ENCODE results near the gene TSPAN18.

DNA sequence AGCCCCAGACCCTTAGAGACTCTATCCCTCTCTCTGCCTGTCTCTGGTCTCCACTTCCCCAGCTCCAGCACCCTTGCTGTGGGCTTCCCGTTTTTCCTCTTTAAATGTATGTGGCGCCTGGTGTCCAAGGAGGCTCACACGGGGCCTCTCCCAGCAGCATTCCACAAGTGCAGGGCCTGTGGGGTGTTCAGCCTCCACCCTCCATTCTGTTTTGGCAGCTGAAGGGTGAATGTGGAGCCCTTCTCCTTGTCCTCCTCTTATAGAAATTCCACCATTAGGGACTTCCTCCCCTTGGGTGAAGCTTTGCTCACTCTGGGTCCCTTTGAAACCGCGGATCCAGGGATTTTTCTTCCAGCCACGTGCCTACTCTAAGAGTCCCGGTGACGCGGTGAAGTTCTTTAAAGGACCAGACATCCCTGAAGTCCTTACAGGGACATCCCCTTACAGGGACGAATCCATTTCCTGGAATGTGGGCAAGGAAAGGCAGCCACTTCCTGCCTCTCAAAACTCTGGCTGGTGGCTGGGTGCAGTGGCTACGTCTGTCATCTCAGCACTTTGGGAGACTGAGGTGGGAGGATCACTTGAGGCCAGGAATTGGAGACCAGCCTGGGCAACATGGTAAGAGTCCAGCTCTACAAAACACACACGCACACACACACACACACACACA lies 1.6 kb upstream of the TSPAN18 start:
- TF ChIP-seq, protein P1, sequence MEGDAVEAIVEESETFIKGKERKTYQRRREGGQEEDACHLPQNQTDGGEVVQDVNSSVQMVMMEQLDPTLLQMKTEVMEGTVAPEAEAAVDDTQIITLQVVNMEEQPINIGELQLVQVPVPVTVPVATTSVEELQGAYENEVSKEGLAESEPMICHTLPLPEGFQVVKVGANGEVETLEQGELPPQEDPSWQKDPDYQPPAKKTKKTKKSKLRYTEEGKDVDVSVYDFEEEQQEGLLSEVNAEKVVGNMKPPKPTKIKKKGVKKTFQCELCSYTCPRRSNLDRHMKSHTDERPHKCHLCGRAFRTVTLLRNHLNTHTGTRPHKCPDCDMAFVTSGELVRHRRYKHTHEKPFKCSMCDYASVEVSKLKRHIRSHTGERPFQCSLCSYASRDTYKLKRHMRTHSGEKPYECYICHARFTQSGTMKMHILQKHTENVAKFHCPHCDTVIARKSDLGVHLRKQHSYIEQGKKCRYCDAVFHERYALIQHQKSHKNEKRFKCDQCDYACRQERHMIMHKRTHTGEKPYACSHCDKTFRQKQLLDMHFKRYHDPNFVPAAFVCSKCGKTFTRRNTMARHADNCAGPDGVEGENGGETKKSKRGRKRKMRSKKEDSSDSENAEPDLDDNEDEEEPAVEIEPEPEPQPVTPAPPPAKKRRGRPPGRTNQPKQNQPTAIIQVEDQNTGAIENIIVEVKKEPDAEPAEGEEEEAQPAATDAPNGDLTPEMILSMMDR (conservative IDR thresholded peaks at IDR 0.05; ENCODE audit: low read depth, low read length): no peak
- no peak for TF ChIP-seq EZH2 (IDR thresholded peaks at IDR 0.05; ENCODE audit: borderline replicate concordance, low read depth, low read length, poor library complexity, severe bottlenecking)

Data from A673 (cell line).